Smooth muscle cell (in vitro differentiated cells): ENCODE measurements around the gene PRR14. TPM values are rescaled to one million over a fixed set of nuclear protein-coding genes. Genes with fewer than 3 reads are reported as not detected.

Experiments
- DNase-seq: peaks from one replicate; lab custom pipeline; 2025; ENCODE audit not compliant: unreplicated experiment; lab: John Stamatoyannopoulos, UW
- H2AFZ ChIP-seq: fragments of 200-600 bp; sonication (generic); 2 replicates; pipeline ENCODE4 v1.6.0; 2016; ENCODE audit warnings: antibody characterized with exemption, low read depth, mild to moderate bottlenecking
- H3F3A ChIP-seq: fragments of 200-600 bp; sonication (generic); 2 replicates; pipeline ENCODE4 v1.6.0; 2017; ENCODE audit warnings: antibody characterized with exemption, low read depth
- H3K27ac ChIP-seq: fragments of 200-600 bp; sonication (generic); 2 replicates; pipeline ENCODE4 v1.5.1; 2016; ENCODE audit warnings: low read depth, mild to moderate bottlenecking
- H3K27me3 ChIP-seq: fragments of 200-600 bp; sonication (generic); 2 replicates; pipeline ENCODE4 v1.6.1; 2016; ENCODE audit warnings: low read depth, mild to moderate bottlenecking
- H3K36me3 ChIP-seq: fragments of 200-600 bp; sonication (generic); 2 replicates; pipeline ENCODE4 v1.5.1; 2016; ENCODE audit warnings: low read depth
- H3K4me1 ChIP-seq: fragments of 200-600 bp; sonication (generic); 2 replicates; pipeline ENCODE4 v1.5.1; 2016; ENCODE audit warnings: low read depth
- H3K4me2 ChIP-seq: fragments of 200-600 bp; sonication (generic); 2 replicates; pipeline ENCODE4 v1.6.0; 2016; ENCODE audit warnings: mild to moderate bottlenecking
- H3K4me3 ChIP-seq: fragments of 200-600 bp; sonication (generic); 2 replicates; pipeline ENCODE4 v1.5.1; 2016; ENCODE audit warnings: mild to moderate bottlenecking
- H3K79me2 ChIP-seq: fragments of 200-600 bp; sonication (generic); 2 replicates; pipeline ENCODE4 v1.6.0; 2016; ENCODE audit warnings: low read depth, mild to moderate bottlenecking
- H3K9ac ChIP-seq: fragments of 200-600 bp; sonication (generic); 2 replicates; pipeline ENCODE4 v1.6.0; 2016; ENCODE audit warnings: low read depth
- H3K9me3 ChIP-seq: fragments of 200-600 bp; sonication (generic); replicated peaks from 2 replicates; pipeline ENCODE4 v1.5.1; 2016; ENCODE audit warnings: low read depth
- H4K20me1 ChIP-seq: fragments of 200-600 bp; sonication (generic); 2 replicates; pipeline ENCODE4 v1.6.0; 2016; ENCODE audit warnings: low read depth
- WGBS: methylation state at CpG from one replicate; pipeline ENCODE4 v1.1.7; 2016; ENCODE audit warnings: low lambda C conversion rate; 5-methylcytosine and 5-hydroxymethylcytosine counted together
- polyA plus RNA-seq: library from polyadenylated mRNA; unstranded; fragments of >200 nt; fragmentation: Nextera tagmentation; extraction: Ambion mirVana; gene quantifications from 2 replicates; pipeline ENCODE4 v1.2.1, GENCODE V29; 2016
- total RNA-seq: library from RNA; depleted of rRNA; stranded (reverse); fragments of >200 nt; gene quantifications from 2 replicates; pipeline ENCODE4 v1.2.3, GENCODE V29; 2014
- TF ChIP-seq, protein P1 (sequence below): fragments of 200-600 bp; sonication (generic); IDR thresholded peaks from 2 replicates; pipeline ENCODE4 v1.5.1; 2017; ENCODE audit warnings: borderline replicate concordance, mild to moderate bottlenecking, antibody characterized with exemption; ENCODE audit not compliant: insufficient read depth, poor library complexity, severe bottlenecking

The PRR14 gene
- total and polyA plus RNA-seq, 2 experiments from 2014 or later, result 16.7 to 22.0 TPM

DNA sequence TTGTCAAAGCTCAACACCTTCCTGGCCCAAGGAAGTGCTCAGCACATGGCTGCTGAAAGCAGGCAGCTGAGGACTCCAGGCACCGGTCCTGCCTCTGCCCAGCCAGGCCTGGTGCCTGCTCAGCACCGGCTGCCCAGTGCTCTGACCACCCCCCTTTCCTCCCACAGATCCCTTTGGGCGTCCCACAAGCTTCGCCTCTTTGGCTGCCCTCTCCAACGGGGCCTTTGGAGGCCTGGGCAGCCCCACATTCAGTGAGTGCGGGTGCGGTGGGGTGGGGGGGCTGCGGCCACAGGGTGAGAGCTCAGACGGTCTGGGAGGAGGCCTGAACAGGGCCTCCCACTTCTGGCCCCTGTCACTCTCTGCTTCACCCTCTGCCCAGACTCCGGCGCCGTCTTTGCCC, 17.6 kb downstream of the PRR14 start:
- no peaks in the 10 kb centered on the region for H3F3A ChIP-seq
- DNase-seq, result no peak
- no peaks in the 10 kb centered on the region for H3K4me1 ChIP-seq
- no peaks in the 10 kb centered on the region for H3K27me3 ChIP-seq
- H3K9ac ChIP-seq, result no peak overlapping the region
- no peak overlapping the region for H2AFZ ChIP-seq
- no peak overlapping the region for H3K4me2 ChIP-seq
- H3K79me2 ChIP-seq, result peaks cover 1% of the 10 kb centered on the region
- 99% methylated on average over 12 of the region's 12 CpGs for WGBS
- TF ChIP-seq, protein P1, sequence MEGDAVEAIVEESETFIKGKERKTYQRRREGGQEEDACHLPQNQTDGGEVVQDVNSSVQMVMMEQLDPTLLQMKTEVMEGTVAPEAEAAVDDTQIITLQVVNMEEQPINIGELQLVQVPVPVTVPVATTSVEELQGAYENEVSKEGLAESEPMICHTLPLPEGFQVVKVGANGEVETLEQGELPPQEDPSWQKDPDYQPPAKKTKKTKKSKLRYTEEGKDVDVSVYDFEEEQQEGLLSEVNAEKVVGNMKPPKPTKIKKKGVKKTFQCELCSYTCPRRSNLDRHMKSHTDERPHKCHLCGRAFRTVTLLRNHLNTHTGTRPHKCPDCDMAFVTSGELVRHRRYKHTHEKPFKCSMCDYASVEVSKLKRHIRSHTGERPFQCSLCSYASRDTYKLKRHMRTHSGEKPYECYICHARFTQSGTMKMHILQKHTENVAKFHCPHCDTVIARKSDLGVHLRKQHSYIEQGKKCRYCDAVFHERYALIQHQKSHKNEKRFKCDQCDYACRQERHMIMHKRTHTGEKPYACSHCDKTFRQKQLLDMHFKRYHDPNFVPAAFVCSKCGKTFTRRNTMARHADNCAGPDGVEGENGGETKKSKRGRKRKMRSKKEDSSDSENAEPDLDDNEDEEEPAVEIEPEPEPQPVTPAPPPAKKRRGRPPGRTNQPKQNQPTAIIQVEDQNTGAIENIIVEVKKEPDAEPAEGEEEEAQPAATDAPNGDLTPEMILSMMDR, result no peak
- no peaks in the 10 kb centered on the region for H3K9me3 ChIP-seq
- H3K4me3 ChIP-seq, result no peak overlapping the region
- H4K20me1 ChIP-seq, result peaks cover 56% of the 10 kb centered on the region
- H3K36me3 ChIP-seq, result peaks cover 2% of the 10 kb centered on the region
- no peak overlapping the region for H3K27ac ChIP-seq

DNA sequence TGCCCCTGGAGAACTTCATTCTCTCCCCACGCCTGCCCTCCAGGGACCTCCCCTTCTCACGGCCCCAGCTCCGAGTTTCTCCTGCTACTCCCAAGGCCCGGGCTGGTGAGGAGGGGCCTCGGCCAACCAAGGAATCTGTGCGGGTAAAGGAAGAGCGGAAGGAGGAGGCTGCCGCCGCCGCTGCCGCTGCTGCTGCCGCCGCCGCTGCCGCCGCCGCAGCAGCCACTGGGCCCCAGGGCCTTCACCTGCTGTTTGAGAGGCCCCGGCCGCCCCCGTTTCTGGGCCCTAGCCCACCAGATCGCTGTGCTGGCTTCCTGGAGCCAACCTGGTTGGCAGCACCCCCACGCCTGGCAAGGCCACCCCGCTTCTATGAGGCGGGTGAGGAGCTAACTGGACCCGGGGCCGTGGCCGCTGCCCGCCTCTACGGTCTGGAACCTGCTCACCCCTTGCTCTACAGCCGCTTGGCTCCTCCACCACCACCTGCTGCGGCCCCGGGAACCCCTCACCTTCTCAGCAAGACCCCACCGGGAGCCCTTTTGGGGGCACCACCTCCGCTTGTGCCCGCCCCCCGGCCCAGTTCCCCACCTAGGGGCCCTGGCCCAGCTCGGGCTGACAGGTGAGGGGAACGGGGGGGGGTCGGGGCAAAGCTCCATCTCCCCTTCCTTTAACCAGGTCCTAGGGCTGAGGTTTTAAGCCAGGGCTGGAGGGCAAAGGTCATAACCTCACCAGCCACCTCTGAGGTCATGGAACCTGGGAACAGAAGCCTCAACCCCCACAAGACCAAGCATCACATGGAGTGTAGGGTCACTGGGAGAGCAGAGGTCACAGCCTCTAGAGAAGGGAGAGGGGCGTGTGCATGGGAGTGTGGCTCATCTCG, 18.5 kb downstream of the PRR14 start:
- DNase-seq, result no peak
- Histone ChIP-seq H3K4me3 (no peak overlapping the region), H2AFZ (no peak overlapping the region), H3K36me3 (no peaks in the 10 kb centered on the region), H3K4me2 (no peak overlapping the region), H3K4me1 (no peaks in the 10 kb centered on the region), H3K9me3 (no peaks in the 10 kb centered on the region), H4K20me1 (peaks cover 48% of the 10 kb centered on the region), H3K79me2 (no peaks in the 10 kb centered on the region), H3K27ac (no peak overlapping the region), H3K27me3 (no peaks in the 10 kb centered on the region), H3F3A (no peaks in the 10 kb centered on the region), H3K9ac (no peak overlapping the region)
- 97% methylated on average over 35 of the region's 41 CpGs for WGBS
- TF ChIP-seq, protein P1, result no peak

DNA sequence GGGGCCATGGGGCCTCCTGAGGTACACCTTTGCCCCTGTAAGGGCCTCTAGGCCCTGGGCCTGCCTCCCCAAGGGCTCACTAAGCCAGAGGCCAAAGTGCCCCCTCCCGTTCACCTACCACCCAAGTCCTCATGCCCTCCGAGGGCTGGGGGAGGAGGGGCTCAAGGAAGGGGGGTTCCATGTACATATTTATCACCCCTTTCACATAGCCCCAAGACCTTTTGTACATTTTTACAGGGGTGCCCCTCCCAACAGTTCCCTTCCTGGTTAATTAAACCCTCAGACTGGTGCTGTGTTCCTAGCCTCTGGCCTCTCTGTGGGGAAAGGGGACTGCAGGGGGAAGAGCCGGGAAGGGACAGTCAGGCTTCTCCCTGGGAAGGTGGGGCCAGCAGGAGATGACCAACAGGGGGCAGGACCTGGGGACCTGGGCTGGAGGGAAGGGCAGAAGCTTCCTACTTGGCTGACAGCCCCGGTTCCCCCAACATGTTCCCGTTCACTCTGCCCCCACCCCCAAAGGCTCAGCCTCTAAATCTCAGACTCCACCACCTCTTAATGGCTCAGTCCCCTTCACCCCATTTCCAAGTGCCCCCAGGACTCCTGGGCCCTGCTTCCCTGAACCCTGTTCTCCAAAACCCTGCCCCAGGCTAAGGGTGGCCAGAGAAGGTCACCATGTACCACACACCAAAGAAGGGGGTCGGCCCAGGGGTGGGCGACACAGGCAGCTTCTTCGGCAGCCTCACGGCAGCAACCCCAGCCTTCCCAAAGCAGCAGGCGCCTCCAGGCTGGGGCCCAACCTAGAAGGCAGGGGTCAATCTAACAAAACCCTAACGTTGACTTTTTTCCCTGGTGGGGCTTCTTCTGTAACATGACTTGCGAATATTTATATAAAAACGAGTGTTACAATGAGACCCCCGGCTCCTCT, 19.4 kb downstream of the PRR14 start:
- Histone ChIP-seq H3K9me3 (no peaks in the 10 kb centered on the region), H3K4me1 (no peaks in the 10 kb centered on the region), H4K20me1 (peaks cover 39% of the 10 kb centered on the region), H3K9ac (no peak overlapping the region), H2AFZ (no peak overlapping the region), H3K79me2 (no peaks in the 10 kb centered on the region), H3K4me3 (no peak overlapping the region), H3K4me2 (no peak overlapping the region), H3K27ac (no peak overlapping the region), H3K27me3 (no peaks in the 10 kb centered on the region), H3F3A (no peaks in the 10 kb centered on the region), H3K36me3 (no peaks in the 10 kb centered on the region)
- 93% methylated on average over 13 of the region's 14 CpGs for WGBS
- no peak for DNase-seq
- TF ChIP-seq, protein P1, result no peak
